ENCODE data around the gene STARD13.

Gene STARD13

GRCh38 chr13:33079960-33080359 lies 205.6 kb downstream of the STARD13 start:
- no peak for DNase-seq

- no peak for DNase-seq
Measured at GRCh38 chr13:33078263-33078662, 207.3 kb downstream of the STARD13 start.

GRCh38 chr13:33076001-33076992 lies 209.3 kb downstream of the STARD13 start:
- DNase-seq, result no peak

DNA sequence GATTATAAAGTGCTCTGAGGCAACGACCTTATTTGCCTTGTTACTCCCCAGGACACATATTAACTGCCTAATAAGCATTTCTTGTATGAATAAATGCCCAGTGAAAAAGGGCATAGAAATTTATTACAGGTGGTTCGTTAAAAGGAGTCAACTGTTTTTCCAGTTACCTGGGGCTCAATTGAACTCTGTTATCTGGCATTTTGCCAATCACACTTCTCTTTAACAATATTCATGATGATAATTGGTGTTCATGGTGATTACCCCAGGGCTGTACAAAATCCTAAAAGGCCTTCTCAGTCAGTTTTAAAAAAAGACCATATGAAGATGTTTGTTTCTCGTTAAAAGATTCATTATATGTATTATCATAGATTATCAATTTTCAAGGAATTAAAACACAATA lies 212.2 kb downstream of the STARD13 start:
- DNase-seq, result no peak

- DNase-seq, result no peak
Measured at GRCh38 chr13:33072759-33073158, 212.8 kb downstream of the STARD13 start.

- no peak for DNase-seq
Measured at GRCh38 chr13:33072282-33072681, 213.3 kb downstream of the STARD13 start.

DNA sequence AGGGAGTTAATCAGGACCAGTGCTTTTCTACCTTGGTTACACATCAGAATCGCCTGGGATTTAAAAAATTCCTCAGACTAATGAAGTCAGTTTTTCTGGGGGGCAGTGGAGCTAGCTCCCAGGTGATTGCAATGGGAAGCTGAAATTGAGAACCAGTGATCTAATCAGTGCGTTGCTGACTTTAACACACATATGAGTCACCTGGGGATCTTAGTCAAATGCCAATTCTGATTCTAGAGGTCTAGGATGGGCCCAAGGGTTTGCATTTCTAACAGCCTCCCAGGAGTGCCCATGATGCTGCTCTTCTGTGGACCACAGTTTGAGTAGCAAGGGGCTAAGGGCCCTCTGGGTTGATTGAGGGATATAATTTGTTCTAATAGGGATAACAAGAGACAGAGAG lies 214.8 kb downstream of the STARD13 start:
- DNase-seq, result no peak

GRCh38 chr13:33069365-33069764 lies 216.2 kb downstream of the STARD13 start:
- DNase-seq, result no peak

GRCh38 chr13:33066329-33066728 lies 219.2 kb downstream of the STARD13 start:
- DNase-seq, result no peak

DNA sequence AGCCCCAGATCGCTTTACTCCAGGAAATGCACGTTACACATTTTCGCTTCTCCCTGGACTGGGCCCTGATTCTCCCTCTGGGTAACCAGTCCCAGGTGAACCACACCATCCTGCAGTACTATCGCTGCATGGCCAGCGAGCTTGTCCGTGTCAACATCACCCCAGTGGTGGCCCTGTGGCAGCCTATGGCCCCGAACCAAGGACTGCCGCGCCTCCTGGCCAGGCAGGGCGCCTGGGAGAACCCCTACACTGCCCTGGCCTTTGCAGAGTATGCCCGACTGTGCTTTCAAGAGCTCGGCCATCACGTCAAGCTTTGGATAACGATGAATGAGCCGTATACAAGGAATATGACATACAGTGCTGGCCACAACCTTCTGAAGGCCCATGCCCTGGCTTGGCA lies 224.7 kb downstream of the STARD13 start:
- no peak for DNase-seq

DNA sequence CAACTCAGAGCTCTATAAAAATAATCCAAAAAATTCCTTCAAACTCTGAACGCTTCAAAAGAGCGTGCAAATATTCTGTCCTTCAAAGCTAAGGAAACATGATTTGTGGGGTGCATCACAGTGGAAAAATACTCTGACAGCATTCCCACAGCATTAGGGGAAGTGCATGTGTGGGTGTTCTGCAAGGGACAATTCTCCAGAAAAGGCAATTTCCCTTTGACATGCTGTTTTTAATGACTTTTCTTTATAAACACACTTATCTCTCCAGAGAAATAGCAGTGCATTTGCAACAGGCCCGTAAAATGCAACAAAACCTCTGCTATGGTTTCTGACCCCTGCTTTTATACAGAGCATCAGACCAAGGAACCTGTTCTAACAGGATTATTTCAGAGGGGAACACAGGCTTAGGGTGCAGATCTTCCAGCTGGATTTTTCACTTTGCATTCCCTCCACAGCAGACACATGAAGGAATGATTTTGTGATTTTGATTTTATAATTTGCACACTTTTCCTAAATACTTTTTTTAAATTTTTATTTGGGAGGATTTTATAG lies 226.7 kb downstream of the STARD13 start:
- DNase-seq, result no peak

- DNase-seq, result no peak
Measured at GRCh38 chr13:33057019-33057780, 228.4 kb downstream of the STARD13 start.

GRCh38 chr13:33053397-33054066 lies 232.0 kb downstream of the STARD13 start:
- DNase-seq, result no peak

All from CD4-positive, alpha-beta T cell treated with Interleukin-4 for 1 hour (primary cell).